Stomach (tissue), 4 donors: ENCODE measurements around the gene RETREG2.

Source experiments
- EP300 ChIP-seq: sonication (generic); formaldehyde crosslinking; IDR thresholded peaks from one replicate; pipeline ENCODE4 v1.6.1; 2017; ENCODE audit warnings: antibody characterized with exemption
- POLR2A ChIP-seq, 4 donors: fragments of 450-650 bp; IDR thresholded peaks; one replicate each; pipeline ENCODE4 v1.6.1; 2016; ENCODE audit warnings: antibody characterized with exemption in 4 of 4, control low read depth in 2 of 4, mild to moderate bottlenecking in 1 of 4, moderate library complexity in 1 of 4
- POLR2AphosphoS5 ChIP-seq, 3 donors: sonication (generic); formaldehyde crosslinking; IDR thresholded peaks; one replicate each; pipeline ENCODE4 v1.6.1; 2016; ENCODE audit warnings: antibody characterized with exemption in 3 of 3
- TF ChIP-seq, protein P1 (sequence below), 7 experiments: fragments of 450-650 bp in 4 of 7; fragments of 200-600 bp in 3 of 7; sonication (generic) in 3 of 7; IDR thresholded peaks; one replicate each; pipeline ENCODE4 v1.5.1; 2016 to 2019; ENCODE audit warnings: antibody characterized with exemption in 7 of 7, control low read depth in 2 of 7, mild to moderate bottlenecking in 1 of 7

DNA sequence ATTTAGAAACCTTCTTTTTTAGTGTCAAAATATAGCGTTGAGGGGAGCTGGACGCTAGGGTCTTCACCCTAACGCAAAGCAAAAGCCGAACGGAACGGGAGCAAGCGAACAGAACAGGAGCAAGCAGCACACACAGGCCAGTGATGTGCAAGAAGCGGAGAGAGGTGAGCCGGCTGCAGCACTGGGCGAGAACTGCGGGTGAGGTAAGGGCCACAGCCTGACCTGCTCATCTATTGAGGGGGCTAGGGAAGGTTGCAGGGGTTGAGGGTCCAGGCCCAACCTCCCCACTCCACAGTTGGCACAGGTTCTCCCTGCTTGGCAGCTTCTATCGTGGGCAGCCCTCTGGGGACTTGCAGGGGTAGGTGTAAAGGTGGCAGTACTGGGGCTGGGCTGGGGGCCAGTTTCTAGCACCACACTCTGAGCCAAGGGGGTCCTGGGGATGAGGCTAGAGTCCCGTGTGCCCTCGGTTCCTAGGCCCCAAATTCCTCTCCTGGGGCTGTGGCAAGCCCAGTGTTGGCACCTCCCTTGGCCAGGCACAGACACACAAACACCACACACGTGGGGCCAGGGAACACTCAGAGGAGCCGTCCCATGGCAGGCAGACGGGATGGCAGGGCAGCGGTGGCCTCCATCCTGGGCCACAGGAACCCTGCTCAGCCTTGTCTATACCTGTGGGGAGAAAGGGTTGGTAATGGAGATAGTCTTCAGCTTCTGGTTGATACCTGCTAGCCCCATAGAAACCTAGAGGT lies 41.9 kb downstream of the RETREG2 start:
- TF ChIP-seq, protein P1, sequence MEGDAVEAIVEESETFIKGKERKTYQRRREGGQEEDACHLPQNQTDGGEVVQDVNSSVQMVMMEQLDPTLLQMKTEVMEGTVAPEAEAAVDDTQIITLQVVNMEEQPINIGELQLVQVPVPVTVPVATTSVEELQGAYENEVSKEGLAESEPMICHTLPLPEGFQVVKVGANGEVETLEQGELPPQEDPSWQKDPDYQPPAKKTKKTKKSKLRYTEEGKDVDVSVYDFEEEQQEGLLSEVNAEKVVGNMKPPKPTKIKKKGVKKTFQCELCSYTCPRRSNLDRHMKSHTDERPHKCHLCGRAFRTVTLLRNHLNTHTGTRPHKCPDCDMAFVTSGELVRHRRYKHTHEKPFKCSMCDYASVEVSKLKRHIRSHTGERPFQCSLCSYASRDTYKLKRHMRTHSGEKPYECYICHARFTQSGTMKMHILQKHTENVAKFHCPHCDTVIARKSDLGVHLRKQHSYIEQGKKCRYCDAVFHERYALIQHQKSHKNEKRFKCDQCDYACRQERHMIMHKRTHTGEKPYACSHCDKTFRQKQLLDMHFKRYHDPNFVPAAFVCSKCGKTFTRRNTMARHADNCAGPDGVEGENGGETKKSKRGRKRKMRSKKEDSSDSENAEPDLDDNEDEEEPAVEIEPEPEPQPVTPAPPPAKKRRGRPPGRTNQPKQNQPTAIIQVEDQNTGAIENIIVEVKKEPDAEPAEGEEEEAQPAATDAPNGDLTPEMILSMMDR (IDR thresholded peaks at IDR 0.05), result no peak
- TF ChIP-seq POLR2A (IDR thresholded peaks at IDR 0.05) (no peak), POLR2AphosphoS5 (IDR thresholded peaks at IDR 0.05) (no peak), EP300 (no peak)
